GM18951 (cell line): ENCODE data around the gene SORBS1.
A peak's percentile ranks its signal among the peaks of the same experiment; 100 is the strongest.

Experiments
- POLR2A ChIP-seq: IDR thresholded peaks from 4 replicates; pipeline ENCODE4 v1.6.1; 2011; ENCODE audit warnings: mild to moderate bottlenecking; ENCODE audit not compliant: insufficient read length, insufficient read depth; ENCODE audit errors: extremely low read depth
- in situ Hi-C: fragments of 300-500 bp; cut with MboI; formaldehyde crosslinking; loops from one replicate; pipeline ENCODE4 v1.12.0; 2022; ENCODE audit warnings: low sequenced_read_pairs, mixed read lengths, inconsistent platforms; ENCODE audit not compliant: unreplicated experiment

Gene SORBS1

GRCh38 chr10:95561177-95561863, at the start of gene SORBS1:
Gene SORBS1 (minus strand): TSS chr10:95561371. CDS start chr10:95441135, 120,236 bp downstream.
- peak; percentile 45 for TF ChIP-seq POLR2A
- in situ Hi-C loops = no loop called here

- in situ Hi-C loops = no loop called here
- no peak for TF ChIP-seq POLR2A
These were observed 49.6 kb upstream of the SORBS1 start for GRCh38 chr10:95610727-95611126.

- in situ Hi-C loops = no loop called here
- TF ChIP-seq POLR2A = no peak
These were observed 45.8 kb upstream of the SORBS1 start for GRCh38 chr10:95606922-95607321.

- in situ Hi-C loops = no loop called here
- TF ChIP-seq POLR2A = no peak
These were observed 44.0 kb upstream of the SORBS1 start for GRCh38 chr10:95605163-95605562.

DNA sequence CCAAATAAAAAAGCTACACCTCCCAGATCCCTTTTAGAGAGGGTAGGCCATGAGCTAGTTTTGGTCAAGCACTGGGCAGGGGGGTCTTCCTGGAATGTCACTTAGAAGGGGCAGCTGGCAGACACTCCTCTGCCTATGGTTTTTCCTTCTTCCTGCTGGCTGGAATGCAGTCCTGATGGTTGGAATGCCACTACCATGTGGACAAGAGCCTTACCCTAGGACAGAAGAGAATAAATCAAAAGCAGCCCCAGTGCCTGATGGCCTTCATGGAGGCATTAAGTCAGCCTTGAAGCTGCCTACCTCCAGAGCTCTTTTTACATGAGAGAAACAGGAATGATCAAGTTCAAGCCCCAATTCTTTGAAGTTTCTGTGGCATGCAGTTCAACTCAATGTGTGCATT, 43.5 kb upstream of the SORBS1 start:
- TF ChIP-seq POLR2A = no peak
- in situ Hi-C loops = no loop called here

DNA sequence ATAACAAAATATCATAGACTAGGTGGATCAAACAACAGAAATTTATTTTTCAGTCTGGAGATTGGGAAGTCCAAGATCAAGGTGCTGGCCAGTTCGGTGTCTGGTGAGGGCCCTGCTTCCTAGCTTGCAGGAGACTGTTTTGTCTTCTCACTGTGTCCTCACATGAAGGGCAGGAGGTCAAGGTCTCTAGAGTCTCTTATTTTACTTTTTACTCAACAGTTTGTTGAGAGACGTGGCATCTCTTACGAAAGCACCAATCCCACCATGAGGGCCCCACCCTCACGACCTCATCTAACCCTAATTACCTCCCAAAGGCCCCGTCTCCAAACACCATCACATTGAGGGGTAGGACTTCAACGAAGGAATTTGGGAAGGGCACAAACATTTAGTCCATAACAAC, 41.2 kb upstream of the SORBS1 start:
- no peak for TF ChIP-seq POLR2A
- in situ Hi-C loops = no loop called here

GRCh38 chr10:95601116-95601719, 40.0 kb upstream of the SORBS1 start:
- no peak for TF ChIP-seq POLR2A
- in situ Hi-C loops = no loop called here

DNA sequence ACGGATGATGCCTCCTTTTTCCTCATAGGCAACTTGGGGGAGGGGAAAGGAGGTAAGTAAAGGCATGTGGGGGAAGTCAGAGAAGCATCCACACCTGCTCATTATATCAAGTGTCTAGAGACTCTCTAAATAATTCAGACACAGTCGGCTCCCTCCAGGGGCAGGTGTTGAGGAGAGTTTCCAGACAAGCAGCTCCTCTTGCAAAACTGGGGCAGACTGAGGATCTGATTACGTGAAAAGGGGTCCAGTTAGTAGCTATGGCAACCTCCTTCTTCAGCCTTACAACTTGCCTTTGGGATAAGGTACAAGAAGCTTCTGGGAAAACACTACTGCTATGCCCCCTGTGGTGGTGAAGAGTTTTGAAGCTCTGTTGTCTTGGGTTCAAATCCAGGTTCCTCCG, 39.0 kb upstream of the SORBS1 start:
- in situ Hi-C loops = no loop called here
- no peak for TF ChIP-seq POLR2A

DNA sequence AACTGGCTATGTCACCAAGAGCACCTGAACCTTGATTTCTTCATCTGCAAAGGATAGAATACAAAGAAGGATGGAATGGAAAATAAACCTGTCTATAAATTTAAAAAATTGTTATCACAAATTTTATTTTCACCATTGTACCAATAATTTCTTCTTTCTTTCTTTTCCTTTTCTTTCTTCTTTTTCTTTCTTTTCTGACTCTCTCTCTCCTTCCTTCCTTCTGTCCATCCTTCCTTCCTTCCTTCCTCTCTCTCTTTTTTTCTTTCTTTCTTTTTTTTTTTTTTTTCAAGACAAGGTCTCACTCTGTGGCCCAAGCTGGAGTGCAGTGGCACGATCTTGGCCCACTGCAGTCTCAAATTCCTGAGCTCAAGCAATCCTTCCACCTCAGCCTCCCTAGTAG, 36.6 kb upstream of the SORBS1 start:
- no peak for TF ChIP-seq POLR2A
- in situ Hi-C loops = no loop called here

DNA sequence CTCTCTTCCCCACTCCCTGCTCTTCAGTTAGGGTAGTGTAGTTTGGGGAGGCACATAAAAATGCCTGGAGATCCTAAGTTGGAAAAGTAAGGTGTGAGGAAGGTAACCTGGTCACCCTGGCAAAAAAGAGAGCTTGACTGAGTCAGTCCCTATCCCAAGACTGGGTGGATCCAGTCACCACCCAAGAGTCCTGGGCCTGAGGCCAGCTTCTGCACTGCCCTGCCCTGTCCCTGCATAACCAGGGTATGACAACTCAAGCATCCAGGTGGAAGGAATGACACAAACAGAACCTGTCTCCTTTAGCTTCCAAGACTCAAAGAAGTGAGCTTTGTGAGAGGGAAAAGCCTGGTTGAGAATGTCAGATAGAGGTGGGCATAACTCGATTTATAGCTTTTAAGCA, 26.9 kb upstream of the SORBS1 start:
- TF ChIP-seq POLR2A = no peak
- in situ Hi-C loops = no loop called here

GRCh38 chr10:95579835-95580535, 18.8 kb upstream of the SORBS1 start:
- in situ Hi-C loops = no loop called here
- no peak for TF ChIP-seq POLR2A

GRCh38 chr10:95579292-95579691, 18.1 kb upstream of the SORBS1 start:
- in situ Hi-C loops = no loop called here
- no peak for TF ChIP-seq POLR2A

DNA sequence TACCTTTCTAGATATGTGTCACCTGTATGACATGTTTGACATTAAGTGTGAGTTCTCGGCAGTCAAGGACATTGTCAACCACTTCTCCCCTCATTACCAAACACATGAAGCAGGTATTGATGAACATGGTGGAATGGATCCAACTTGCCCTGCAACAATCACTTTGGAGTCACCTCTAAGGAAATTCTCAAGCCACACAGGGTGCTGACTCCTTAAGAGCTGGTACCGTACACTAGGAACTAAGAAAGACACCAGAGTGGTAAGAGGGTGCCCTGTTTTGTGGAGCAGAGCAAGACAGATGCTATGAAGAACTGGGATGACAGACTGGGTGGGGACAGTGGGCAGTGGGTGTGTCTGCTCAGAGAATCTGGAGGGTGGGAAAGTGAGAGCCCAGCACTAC, 17.4 kb upstream of the SORBS1 start:
- no peak for TF ChIP-seq POLR2A
- in situ Hi-C loops = no loop called here

DNA sequence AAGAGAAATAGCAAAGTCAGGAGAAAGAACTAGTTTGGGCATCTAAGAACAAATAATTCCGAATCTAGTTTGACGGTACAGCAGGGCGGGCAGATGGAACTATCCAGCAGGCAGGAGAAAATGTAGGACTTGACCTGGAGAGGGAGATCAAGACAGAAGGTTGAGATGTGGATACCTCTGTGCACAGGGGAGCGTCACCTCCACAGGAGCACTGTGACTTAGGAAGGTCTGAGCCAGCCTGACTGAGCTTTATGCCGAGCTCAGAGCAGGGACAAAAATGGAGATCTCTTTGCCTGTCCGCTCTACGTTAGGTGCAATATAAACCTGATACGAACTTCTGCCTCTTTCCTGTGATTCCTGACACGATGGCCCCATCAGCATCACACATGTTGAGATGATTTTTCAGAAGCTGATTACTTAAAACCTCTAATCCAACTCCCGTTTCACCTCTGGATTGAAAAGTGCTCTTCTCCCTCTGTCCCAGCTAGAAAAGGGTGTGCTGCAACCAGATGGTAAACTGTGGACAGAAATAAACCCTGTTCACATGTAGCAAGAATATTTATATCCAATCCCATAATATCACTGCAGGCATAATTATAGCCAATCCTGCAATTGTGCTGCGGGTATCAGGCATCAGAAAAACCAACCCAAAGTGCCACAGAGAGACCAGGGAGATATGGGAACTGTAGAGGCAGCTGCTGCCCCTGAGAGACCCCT, 13.6 kb upstream of the SORBS1 start:
- no peak for TF ChIP-seq POLR2A
- in situ Hi-C loops = no loop called here
